Measurements from ENCODE around the gene PACS2. TPM values are rescaled to one million over a fixed set of nuclear protein-coding genes. Genes with fewer than 3 reads are reported as not detected.

Gene PACS2
- total RNA-seq, 4 donors from 2014 or later = 37.1 to 116 (median 52.2) TPM

DNA sequence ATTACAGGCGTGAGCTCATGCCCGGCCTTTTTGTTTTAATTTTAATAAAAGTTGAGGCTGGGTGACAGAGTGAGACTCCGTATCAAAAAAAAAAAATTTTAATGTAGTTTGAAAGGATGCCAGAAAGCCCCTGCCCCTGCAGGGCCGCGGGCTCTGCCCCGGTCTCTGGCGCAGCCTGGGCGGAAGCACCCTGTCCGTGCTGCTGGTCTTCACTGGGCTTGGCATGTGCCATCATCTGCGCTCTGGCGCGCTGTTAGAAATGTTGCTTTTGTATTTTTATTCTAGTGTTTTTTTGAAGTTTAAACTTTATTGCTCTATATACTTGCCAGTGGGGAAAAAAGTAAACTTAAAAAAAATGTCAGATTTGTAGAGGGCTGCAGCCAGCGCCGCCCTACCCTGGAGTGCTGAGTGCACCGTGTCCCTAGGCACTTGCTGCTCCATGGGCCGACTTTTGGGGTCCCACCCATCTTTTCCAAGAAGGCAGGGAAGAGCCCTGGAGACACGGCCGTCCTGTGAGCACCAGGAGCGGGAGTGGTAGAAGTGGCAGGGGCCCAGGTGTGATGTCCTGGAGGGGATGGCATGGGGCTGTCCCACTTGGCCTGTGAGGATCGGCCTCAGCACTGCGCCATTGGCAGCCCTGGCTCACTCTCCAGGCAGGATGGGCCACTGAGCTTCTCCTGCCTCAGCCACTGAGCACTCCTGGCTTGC lies 109.1 kb downstream of the PACS2 start:
- Histone ChIP-seq H3K27me3 (no peaks in the 10 kb centered on the region), H3K36me3 (no peaks in the 10 kb centered on the region), H3K4me3 (no peak overlapping the region), H3K9me3 (no peaks in the 10 kb centered on the region), H3K4me1 (peaks cover 6 to 22% of the 10 kb centered on the region in 2 donors), H3K27ac (no peak overlapping the region)
- DNase-seq = no peak
- intact Hi-C loops (cut with DNase I; ENCODE audit: low total_unique reads) = no loop called here
- TF ChIP-seq POLR2A (IDR thresholded peaks at IDR 0.05) = no peak
- TF ChIP-seq, protein P1, sequence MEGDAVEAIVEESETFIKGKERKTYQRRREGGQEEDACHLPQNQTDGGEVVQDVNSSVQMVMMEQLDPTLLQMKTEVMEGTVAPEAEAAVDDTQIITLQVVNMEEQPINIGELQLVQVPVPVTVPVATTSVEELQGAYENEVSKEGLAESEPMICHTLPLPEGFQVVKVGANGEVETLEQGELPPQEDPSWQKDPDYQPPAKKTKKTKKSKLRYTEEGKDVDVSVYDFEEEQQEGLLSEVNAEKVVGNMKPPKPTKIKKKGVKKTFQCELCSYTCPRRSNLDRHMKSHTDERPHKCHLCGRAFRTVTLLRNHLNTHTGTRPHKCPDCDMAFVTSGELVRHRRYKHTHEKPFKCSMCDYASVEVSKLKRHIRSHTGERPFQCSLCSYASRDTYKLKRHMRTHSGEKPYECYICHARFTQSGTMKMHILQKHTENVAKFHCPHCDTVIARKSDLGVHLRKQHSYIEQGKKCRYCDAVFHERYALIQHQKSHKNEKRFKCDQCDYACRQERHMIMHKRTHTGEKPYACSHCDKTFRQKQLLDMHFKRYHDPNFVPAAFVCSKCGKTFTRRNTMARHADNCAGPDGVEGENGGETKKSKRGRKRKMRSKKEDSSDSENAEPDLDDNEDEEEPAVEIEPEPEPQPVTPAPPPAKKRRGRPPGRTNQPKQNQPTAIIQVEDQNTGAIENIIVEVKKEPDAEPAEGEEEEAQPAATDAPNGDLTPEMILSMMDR (IDR thresholded peaks at IDR 0.05) = no peak

DNA sequence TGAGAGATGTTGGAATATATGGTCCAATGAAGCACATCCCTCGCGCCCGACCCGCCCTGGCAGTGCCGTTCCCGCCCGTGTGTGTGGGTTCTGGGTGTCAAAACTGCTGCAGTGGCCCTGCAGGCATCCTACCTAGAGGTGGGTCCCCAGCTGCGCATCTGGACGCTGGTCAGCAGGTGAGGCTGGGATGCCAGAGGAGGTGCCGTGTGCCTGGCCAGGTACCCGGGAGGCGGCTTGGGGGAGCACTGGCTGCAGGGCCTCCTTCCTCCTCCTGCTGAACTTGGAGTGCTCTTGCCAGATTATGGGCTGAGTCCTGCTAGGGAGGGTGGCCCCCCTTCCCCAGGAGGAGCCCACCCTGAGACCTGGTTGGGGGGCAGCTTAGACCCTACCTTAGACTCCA lies 110.3 kb downstream of the PACS2 start:
- H3K27me3 ChIP-seq = no peaks in the 10 kb centered on the region
- no peak for DNase-seq
- H3K9me3 ChIP-seq = no peaks in the 10 kb centered on the region
- no peak for TF ChIP-seq POLR2A (IDR thresholded peaks at IDR 0.05)
- TF ChIP-seq, protein P1 (IDR thresholded peaks at IDR 0.05) = no peak
- no peak overlapping the region for H3K4me3 ChIP-seq
- H3K4me1 ChIP-seq = peaks cover 0 to 13% of the 10 kb centered on the region in 2 donors
- no peaks in the 10 kb centered on the region for H3K36me3 ChIP-seq
- intact Hi-C loops (cut with DNase I; ENCODE audit: low total_unique reads) = no loop called here
- no peak overlapping the region for H3K27ac ChIP-seq

DNA sequence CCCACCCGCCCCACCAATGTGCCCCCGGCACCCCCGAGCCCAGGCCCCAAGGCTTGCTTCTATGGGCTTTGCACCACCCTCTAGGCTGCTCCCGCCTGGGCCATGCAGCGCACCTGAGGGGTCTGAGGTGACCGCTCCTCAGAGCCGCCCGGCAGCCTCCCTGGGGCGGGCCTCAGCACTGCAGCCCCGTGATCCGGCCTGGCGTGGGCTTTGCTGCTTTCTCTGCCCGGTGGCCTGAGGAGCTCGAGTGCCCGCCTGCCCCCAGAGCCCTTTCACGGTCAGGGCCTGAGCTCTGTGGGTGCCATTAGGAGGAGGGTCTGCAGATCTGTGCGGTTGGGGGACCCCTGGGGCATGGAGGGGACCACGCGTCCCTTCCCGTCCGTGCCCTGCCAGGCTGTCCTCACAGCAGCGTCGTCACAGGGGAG lies 111.3 kb downstream of the PACS2 start:
- Histone ChIP-seq H3K4me1 (peaks cover 0 to 13% of the 10 kb centered on the region in 2 donors), H3K4me3 (no peak overlapping the region), H3K36me3 (no peaks in the 10 kb centered on the region), H3K9me3 (no peaks in the 10 kb centered on the region), H3K27ac (no peak overlapping the region), H3K27me3 (no peaks in the 10 kb centered on the region)
- DNase-seq = no peak
- TF ChIP-seq, protein P1 (IDR thresholded peaks at IDR 0.05) = no peak
- no peak for TF ChIP-seq POLR2A (IDR thresholded peaks at IDR 0.05)
- intact Hi-C loops (cut with DNase I; ENCODE audit: low total_unique reads) = no loop called here

DNA sequence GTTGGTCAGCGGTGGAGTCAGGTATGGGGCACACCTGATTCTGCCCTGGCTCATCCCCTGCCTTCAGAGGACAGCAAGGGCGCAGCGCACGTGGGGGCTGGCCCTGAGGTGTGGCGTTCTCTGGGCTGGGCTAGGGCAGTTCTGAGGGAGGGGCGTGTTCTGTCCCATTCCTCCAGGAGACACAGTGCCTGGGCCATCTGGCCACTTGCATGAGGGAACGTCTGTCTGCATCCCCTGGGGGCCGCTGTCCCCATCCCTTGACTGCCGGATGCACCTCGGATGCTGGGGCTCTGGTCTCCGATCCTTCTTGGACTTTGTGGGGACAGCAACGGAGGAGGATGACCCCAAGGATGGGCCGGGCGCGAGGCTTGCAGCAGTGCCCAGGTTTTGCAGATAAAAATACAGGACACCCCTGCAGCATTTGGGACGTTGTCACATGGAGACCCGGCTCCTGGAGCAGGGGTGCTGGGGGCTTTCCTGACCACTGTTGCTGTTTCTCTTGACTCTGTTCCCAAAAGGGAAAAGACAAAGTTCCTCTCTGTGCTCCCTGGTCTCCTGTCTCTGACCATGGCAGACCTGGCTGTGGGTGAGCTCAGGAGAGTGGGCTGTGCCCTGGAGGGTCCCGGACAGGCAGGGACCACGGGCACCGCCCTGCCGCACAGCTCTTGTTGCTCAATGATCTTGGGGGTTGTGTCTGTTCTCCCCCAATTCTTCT lies 112.0 kb downstream of the PACS2 start:
- Histone ChIP-seq H3K36me3 (no peaks in the 10 kb centered on the region), H3K4me3 (no peak overlapping the region), H3K27me3 (no peaks in the 10 kb centered on the region), H3K9me3 (no peaks in the 10 kb centered on the region), H3K27ac (no peak overlapping the region), H3K4me1 (peaks cover 0 to 6% of the 10 kb centered on the region in 2 donors)
- intact Hi-C loops (cut with DNase I; ENCODE audit: low total_unique reads) = no loop called here
- TF ChIP-seq, protein P1 (IDR thresholded peaks at IDR 0.05) = no peak
- TF ChIP-seq POLR2A (IDR thresholded peaks at IDR 0.05) = no peak
- no peak for DNase-seq

DNA sequence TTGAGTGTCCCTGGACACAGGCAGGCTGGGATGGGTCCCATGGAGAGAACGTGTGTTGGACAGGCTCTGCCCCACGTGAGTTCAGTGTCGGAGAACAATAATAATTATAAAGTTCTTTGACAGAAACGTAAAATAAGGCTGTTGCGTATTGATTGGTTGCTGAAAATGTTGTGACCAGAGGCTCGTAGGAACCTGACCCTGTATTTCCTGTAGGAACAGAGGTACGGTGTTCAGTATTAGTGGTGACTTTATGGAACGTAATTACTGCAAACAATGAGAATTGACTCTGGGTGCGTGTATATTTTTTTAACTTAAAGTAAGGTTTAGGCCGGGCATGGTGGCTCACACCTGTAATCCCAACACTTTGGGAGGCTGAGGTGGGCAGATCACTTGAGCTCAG lies 112.9 kb downstream of the PACS2 start:
- H3K9me3 ChIP-seq = no peaks in the 10 kb centered on the region
- H3K27ac ChIP-seq = no peak overlapping the region
- no peaks in the 10 kb centered on the region for H3K36me3 ChIP-seq
- no peak for TF ChIP-seq POLR2A (IDR thresholded peaks at IDR 0.05)
- TF ChIP-seq, protein P1 (IDR thresholded peaks at IDR 0.05) = no peak
- DNase-seq = no peak
- intact Hi-C loops (cut with DNase I; ENCODE audit: low total_unique reads) = no loop called here
- no peak overlapping the region for H3K4me3 ChIP-seq
- H3K27me3 ChIP-seq = no peaks in the 10 kb centered on the region
- no peaks in the 10 kb centered on the region for H3K4me1 ChIP-seq
